DLD1 (cell line): ENCODE data around the gene SNCB.

Source experiments
- in situ Hi-C: cut with HindIII; loops from 2 replicates; pipeline ENCODE4 v1.10.0; 2017; ENCODE audit warnings: low sequenced_read_pairs

Gene SNCB

DNA sequence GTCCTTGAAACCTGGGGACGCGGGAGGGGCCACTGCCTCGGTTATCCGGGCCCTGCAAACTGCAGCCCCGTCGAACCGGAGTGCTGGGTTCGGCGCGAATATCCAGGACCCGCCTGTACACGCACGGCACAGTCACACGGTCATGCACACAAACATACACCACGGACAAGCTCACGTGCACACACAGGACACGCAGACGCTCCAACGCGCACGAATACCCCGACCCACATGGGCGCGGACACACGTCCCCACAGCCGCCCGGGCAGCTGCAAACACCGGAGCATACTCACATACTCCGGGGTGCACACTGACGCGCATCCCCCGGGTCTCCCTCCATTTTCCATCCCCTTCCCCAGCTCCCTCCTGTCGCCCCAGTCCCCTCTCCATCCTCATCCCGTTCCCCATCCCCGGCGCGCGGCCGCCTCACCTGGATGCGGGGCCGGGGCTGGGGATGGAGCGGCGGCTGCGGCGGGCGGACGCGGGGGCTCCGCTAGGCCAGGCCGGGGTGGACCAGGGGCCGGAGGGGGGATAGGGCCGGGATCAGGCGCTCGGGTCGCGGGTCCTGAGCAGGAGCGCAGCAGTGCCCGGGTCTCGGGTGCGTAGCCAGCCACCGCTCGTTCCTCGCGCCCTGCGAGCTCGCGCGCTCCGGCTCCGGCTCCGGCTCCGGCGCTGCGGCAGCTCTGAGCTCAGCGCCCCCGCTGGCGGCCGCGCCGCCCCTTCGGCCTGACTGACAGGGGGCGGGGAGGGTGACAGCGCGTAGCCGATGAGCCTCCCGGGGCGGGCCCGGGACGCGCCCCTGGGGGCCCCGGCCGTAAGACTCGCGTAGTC lies at the start of gene SNCB, which contains the start of gene EIF4E1B:
Gene SNCB (minus strand): TSS at position 682 of the 828 bp plus-strand sequence. CDS start 880 bp downstream, outside the sequence.
Gene EIF4E1B (plus strand): TSS at position 823 of the 828 bp plus-strand sequence. CDS start 12,113 bp downstream, outside the sequence.
- in situ Hi-C loops = no loop called here

DNA sequence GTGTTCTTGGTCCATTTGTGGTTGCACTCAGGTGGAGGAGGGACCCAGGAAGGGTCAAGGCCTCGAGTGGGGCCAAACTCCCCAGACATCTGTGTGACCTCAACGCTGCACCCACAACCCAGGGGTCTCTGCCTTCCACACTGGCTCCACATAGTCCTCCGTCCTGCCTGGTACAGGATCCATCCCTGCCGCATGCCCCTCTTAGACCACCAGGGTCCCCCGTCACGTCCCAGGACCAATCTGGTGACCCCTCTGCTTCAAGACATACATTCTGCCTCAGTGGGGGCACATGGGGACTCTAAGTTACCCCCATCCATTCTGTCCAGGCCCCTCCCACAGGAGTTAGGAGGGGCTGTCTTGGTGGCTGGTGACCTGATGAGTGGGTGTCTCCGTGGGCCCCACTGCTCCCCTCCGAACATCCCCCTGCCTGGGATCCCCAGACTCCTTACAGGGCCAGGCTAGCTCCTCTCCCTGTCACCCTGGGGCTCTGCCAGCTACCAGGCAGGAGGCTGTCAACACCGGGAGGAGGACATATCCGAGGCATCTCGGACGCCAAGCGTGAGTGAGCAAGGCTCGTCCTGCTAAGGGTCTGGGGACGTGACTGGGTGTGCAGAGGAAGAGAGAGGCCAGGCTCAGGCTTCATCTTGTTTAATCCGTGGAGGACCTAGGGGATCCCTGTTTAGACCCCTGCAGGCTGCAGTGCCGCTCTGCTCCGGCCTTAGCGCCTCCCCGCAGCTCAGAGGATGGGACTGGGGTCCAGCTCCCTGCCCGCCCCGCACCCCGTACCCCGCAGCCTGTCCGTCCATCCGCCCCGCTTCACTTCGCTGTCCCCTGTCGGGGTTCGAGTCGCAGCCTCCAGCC lies 49.3 kb upstream of the SNCB start:
- in situ Hi-C loops = no loop called here

DNA sequence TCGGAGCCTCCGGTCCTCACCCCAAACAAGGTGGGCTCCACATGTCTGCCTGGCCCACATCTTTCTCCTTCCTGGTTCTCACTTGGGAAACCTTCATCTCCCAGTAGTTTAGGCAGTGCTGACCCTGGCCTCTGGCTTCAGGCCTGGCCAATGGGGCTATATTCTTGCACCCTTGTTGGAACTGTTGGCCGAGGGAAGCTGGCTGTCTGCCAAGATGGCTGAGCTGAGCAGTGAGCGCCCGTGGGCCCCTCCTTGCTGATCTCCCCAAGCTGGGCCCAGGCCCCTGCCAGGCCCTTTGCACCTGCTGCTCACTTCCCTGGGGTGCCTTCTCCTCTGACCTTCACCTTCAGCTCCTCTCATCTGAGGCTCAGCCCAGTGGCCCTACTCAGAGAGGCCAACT lies 48.2 kb upstream of the SNCB start:
- in situ Hi-C loops = no loop called here

DNA sequence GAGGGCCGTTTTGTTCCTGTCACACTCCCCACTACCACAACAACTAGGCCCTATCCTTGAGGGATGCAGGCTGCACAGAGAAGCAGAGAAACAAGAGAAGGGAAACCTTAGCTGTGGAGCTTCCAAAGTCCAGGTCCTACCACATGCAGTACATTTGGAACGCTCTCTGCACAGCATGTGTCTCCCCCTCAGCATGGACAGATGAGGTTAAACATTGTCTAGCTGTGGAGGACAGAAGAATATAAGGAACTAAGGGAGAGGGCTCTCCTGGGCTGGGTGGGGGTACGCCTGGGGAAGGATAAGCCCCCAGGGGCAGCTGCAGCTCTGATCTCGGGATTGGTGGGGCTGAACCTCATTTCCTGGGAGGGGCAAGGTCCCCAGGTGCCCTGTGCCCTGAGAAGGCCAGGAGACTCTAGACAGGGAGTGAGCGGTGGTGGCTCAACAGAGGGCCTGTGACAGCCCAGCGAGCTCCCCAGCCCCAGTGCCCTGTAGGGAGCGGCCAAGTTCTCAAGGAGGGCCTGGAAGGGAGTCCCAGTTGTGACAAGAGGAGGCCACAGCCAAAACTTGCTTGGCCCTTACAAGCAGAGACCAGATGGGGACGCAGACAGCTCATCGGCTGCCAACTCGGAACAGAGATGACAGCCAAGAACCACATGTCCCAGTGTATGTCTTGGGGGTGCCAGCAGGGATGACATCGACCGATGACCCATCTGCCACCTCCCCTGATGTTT lies 47.0 kb upstream of the SNCB start:
- in situ Hi-C loops = no loop called here

DNA sequence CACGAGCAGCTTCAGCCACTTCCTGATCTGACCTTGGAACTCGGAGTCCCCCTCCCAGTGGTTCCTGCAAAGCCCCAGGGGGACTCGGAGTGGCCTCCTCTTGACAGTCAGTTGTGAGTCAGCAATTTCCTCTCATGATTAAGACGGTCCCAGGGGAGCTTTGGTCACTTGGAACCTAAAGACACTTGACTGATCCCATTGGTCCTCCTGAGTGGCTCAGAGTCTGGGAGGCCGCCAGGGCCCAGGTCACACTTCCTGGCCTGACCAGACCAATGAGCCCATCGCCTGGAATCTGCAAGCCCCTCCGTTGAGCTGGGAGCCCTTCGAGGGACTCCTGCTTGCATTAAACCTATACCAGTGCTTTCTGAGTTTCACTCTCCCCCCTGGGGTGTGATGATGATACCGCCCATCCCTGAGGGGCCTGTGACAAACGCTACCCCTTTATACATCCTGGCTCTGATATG lies 46.1 kb upstream of the SNCB start:
- in situ Hi-C loops = no loop called here

DNA sequence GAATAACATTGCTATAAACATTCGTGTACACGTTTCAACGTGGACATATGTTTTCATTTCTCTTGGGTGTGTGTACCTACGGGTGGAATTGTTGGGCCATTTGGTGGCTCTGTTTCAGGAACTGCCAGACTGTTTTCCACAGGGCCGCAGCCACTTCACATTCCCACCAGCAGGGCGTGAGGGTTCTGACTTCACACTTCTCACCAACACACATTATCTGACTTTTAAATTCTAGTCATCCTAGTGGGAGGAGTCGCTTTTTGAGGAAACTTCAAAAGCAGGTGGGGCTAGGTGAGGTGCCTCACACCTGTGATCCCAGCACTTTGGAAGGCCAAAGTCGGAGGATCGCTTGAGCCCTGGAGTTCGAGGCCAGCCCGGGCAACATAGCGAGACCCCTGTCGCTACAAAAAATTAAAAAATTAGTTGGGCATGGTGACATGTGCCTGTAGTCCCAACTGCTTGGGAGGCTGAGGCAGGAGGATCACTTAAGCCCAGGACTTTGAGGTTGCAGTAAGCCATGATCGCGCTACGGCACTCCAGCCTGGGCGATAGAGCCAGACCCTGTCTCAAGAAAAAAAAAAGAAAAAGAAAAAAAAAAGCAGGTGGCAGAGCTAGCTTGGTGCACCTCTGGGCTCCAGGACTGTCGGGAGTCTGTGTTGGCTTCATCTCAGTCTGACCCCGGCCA lies 45.5 kb upstream of the SNCB start:
- in situ Hi-C loops = no loop called here

DNA sequence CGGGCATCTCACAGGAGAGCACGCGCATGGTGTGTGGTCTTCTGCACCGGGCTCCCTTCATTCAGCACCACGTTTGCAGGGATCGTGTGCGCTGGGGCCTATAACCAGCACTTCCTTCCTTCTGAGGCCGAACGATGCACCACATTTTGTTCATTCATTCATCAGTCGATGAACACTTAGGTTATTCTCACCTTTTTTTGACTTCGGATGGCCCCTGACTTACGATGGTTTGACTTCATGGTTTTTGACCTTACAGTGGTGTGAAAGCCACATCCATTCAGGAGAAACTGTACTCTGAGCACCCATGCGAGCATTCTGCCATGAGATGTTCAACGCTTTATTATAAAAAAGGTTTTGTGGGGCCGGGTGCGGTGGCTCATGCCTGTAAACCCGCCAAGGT lies 44.5 kb upstream of the SNCB start:
- in situ Hi-C loops = no loop called here

DNA sequence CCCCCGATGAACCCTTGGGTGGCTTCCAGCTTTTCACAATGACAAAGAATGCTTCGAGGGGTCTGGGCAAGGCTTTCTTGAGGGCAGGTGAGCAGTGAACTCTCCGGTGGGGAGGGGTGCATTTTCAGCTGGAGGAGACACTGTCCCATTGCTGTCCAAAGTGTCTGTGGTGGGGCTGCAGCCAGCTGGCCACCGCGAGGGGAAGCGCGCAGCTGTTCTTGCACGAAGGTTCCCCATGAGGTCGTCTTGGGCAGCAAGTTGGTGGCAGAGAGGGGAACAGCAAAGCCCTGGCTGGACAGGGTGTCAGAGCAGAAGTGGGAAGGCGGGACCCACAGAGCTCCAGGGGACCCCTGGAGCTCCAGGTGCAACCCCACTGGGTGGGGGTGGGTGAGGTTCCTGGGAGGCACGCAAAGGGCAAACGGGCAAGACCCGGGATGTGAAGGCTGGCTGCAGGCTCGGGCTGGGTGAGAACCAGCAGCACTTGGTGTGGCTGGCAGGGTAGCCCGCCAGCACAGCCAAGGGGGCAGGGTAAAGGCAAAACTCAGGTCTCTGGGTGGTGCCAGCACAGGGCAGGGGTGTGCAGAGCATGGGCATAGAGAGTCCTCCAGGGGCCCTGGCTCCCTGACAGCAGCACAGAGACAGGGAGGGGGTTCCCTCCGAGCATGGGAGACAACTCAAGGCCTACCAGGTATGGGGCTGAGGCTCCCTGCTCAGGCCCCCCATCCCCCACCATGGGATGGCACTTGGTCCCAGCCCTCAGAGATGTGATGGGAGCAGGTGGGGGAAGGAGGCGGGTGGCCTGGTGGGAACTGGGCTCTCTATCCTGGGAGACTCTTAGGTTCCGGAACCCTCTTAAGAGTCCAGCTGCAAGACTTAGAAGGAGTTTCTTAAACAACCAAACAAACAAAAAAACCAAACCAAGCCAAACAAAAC lies 43.6 kb upstream of the SNCB start:
- in situ Hi-C loops = no loop called here

DNA sequence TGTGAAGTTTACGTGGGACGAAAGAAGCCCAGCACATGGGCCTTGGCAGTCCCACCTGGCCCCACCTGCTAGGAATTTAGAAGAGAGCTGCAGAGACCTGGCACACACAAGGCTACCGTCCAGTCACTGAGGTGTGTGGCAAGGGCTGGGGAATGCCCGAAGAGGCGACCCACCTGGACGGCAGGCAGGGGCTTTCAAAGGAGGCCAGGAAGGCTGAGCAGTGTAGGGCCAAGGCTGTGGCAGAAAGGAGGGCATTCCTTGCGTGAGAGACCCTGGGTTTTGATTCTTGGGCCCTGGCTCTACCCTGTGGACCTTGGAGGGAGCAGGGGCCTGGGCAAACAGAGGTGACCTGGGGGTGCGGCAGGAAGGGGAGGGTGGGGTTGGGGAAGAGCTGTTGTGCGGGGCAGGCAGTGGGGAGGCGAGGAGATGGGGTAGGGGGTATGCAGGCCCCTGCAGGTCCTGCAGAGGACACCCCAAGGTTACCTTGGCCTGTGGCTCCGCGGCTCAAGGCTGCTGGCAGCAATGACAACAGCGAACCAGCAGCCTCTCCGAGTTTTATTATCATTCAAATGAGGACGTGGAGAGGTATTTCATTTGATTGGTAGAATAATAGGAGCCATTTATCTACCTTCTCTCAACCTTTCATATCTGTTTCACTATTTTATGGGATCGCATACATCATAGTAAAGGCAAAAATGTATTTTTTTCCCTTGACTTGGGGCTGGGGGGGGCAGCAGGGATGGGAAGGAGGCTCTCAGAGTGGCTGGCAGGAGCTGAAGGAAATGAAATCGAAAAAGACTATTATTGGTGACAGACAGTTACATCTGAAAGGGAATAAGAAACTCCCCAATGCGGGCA lies 41.8 kb upstream of the SNCB start:
- in situ Hi-C loops = no loop called here

DNA sequence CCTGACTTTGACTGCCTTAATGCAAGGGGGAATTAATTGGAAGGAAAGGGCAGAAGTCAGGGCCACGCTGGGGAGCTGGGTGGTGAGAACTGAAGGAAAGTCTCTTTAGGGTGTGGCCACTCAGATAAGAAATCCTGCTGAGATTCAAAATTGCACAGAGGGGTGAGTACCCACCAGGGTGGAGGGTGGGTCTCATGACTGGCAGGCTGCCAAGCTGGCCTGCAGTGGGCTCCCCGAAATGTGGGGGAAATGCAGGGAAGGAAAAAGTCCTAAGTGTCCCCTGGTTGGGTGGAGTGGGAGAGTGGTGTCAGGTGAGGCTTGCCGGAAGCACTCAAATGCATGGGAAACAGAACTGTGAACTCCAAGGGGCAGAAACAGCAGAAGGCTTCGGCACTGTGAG lies 41.1 kb upstream of the SNCB start:
- in situ Hi-C loops = no loop called here

DNA sequence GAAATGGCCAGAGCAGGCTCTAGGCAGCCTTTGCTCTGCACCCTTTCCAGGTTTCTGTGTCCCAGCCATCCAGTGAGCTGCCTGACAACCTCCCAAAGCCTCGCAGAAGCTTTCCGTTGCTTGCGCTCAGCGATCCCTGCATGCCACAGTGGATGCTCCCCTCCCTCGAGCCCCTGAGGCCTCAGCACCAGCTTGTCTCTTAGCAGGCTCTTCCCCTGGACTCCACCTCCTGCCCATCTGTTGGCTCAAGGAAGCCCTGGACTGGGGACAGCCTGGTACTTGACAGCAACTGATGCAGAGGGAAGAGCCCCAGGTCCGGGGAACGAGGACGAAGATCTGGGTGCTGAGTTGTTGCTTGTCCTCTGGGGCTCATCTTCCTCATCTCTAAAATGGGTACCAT lies 40.1 kb upstream of the SNCB start:
- in situ Hi-C loops = no loop called here

DNA sequence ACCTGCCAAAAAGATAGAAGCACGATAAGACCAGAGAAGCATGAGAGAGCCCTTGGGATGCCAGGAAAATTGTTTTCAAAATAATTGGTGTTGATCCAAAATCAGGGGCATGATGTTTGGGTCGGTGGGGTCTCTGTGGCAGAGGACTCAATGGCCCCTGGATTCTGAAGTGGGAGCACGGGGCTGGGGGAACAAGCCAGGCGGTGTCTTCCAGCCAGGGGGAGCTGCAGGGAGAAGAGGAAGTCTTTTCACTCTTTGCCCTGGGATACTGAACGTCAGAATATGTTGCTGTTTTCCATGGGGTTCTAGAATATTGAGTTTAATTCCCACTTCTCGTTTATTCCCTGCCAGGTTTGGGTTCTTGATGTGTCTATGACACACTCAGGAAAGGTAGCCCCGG lies 37.3 kb upstream of the SNCB start:
- in situ Hi-C loops = no loop called here

DNA sequence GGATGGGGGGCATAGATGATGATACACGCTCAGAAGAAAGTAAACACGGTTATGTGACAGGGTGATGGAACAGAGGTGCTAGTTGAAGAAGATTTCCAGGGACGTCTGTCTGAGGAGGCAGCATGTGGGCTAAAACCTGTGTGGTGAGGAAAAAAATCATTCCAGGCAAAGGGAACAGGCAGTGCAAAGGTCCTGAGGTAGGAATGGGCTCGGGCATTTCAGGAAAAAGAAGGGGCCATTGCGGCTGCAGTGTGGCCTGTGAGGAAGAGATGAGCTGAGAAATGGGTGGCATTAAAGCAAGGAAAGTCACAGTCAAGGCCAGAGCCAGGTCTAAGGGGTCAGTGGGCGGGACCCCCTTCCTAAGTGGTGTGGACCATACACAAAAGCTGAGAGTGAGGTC lies 35.2 kb upstream of the SNCB start:
- in situ Hi-C loops = no loop called here

DNA sequence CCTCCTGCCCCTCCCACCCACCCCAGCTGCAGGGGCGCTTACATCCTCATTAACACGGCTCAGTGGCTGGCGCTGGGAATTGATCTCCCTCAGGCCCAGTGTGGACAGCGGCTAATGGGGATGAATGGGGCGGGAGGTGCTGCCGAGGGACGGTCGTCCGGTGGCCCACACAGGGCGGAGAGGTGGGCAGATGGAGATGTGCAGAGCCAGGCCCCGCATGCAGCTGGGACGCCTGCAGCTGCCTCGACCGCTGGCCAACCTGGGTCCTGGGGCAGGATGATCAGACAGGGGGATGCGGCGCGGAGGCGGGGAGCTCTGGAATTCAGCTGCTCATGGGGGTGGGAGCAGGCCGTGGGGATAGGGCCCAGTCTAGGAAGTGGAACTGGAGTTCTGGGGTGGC lies 34.6 kb upstream of the SNCB start:
- in situ Hi-C loops = no loop called here

DNA sequence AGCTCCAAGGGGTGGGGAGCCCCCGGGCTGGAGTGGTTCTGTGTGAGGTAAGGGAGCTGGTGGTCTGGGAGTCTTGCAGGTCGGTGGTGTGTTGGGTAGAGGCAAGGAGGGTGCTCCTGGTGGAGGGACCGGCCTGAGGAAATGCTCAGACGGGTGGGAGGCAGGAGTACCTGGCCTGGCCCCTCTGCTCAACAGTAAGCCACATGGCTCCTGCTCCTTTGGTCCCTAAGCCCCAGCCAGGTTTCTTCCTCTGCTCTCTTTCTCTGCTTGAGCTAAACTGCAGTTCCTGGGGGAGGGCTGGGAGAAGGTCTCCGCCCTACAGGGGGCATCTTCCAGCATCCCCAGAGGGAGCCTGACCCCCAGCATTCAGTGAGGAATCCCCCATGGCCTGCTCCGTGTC lies 34.1 kb upstream of the SNCB start:
- in situ Hi-C loops = no loop called here

DNA sequence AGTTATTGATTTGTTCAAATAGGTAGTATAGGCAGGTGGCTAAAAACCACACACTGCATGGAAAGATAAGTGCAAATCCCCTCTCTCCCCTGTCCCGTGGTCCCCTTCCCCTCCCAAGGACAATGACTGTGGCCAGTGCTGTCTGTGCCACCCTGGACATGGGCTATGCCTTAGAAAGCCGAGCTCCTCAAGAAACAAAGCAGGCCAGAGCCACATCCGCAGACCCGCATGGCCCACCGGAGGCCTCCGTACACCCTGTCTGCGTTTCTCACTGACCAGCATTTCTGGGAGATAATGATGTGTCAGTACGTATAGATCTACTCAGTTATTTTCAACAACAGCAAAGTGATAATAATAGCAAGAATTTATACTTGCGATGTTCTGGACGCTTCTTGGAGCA lies 33.2 kb upstream of the SNCB start:
- in situ Hi-C loops = no loop called here

DNA sequence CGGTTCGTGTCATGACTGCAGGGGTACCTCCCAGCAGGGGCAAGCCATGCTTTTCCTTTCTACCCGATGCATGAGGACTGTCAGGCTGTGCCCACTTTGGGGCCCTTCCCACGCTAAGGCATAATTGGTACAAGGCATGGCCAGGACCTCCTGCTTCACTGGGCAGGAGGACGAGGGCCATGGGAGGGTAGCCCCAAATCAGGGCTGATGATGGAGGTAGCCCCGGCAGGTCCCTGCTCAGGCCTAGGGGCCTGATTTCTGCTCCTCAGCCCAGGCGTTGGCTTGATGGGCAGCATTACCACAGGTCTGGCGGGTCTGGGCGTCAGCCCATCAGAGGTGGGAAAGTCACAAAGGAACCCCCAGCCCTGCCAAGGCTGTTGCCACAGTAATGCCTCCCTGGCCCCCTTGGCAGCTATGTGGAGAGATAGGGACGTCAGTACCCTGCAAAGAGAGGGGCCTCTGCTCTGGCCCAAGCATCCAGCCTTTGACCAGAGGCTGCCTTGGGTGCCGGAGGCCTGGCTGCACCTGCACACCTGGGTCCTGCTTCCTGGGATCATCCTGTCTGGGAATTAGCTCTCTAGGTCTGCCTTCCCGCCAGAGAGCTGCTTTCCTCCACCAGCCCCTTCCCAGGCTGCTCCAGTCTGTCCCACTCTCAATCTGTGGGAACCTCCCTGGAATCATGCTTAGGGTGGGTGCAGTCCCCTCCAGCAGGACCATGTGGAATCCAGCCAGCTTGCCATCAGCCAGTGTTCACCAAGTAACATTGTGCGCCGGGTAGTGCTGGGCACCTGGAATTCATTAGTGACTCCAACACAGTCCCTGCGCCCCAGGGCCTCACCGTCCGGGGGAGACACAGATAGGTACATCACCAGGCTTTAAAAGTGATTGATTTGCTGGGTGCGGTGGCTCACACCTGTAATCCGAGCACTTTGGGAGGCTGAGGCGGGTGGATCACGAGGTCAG lies 32.3 kb upstream of the SNCB start:
- in situ Hi-C loops = no loop called here
